GM19043 (cell line): ENCODE data around the gene RNF224.

ENCODE experiments used
- ATAC-seq: cut with Tn5 transposase; IDR thresholded peaks from one replicate; pipeline ENCODE4 v1.9.1; 2021; ENCODE audit warnings: low read depth; ENCODE audit not compliant: unreplicated experiment

The RNF224 gene

GRCh38 chr9:137227054-137227852 lies at the start of gene RNF224:
Gene RNF224, plus strand, starts transcription at chr9:137227502. Its CDS starts 834 bp downstream, at chr9:137228336.
- no peak for ATAC-seq

GRCh38 chr9:137178201-137178938 lies 48.9 kb upstream of the RNF224 start:
- ATAC-seq = no peak

DNA sequence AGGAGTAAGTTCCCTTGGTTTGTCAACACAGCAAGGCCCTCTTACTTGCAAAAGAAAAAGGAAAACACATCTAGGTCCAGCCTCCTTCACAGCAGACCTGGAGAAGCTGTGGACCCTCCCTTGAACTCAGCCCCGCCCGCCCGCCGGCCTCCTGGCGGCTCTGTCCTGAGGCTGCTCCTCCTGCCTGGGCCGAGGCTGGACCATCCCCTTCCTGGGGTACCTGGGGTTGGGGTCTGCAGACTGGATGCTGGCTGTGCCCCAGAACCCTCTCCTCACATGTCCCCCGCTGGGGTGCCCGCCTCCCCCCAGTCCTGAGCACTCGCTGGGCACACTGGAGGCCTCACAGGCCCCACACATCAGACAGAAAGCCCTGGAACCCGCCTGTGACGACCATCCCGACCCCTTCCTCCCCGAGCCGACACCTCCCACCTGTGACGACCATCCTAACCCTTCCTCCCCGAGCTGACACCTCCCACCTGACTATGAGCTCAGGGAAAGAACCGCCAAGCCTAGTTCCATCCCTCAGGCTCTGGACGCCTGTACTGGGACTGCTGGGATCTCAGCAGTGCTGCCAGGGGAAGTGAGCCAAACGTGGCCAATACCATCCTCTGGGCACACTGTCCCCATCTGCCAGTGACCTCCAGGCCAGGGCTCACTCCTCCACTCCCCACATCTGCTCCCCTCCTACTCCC lies 48.2 kb upstream of the RNF224 start:
- no peak for ATAC-seq

DNA sequence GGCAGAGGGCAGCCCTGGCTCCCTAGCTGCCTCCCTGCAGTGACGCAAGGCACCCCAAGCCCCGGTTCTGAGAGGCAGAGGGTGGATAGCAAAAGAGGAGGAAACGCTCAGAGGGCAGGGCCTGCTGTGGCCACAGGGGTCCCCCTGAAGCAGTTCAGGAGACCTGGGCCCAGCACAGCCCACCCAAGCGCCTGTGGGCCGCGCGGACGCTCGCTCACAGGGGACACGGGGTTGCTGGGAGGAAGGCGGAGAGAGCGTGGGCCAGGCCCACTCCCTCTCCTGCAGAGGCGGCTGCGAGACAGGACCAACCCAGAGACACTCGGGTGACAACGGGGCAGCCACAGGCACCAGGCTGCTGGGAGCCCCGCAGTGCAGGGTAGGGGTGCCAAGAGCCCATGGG lies 47.5 kb upstream of the RNF224 start:
- ATAC-seq = no peak

- ATAC-seq = no peak
Observed at GRCh38 chr9:137180491-137180890, 46.8 kb upstream of the RNF224 start.

- no peak for ATAC-seq
Observed at GRCh38 chr9:137181680-137182079, 45.6 kb upstream of the RNF224 start.

- ATAC-seq = no peak
Observed at GRCh38 chr9:137182836-137183235, 44.5 kb upstream of the RNF224 start.

- no peak for ATAC-seq
Observed at GRCh38 chr9:137183980-137184595, 43.2 kb upstream of the RNF224 start.

- no peak for ATAC-seq
Observed at GRCh38 chr9:137184881-137185660, 42.2 kb upstream of the RNF224 start.

DNA sequence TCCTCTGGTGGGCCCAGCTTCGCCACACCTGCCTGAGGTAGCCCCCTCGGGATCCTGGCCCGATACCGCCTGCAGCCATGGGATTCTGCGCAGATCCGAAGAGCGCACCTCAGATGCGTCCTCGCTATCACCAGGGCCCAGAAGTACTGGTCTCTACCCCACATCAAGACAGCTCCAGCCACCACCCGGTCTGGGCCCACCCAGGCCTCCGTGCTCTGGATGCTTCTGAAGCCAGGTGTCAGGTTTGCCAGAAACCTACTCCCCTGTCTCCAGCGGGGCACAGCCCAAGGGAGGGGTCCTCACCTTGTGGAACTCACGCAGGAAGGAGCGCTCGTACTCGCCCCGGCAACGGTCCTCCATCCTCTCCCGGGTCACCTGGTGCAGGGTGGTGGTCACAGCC lies 41.4 kb upstream of the RNF224 start:
- ATAC-seq = no peak

DNA sequence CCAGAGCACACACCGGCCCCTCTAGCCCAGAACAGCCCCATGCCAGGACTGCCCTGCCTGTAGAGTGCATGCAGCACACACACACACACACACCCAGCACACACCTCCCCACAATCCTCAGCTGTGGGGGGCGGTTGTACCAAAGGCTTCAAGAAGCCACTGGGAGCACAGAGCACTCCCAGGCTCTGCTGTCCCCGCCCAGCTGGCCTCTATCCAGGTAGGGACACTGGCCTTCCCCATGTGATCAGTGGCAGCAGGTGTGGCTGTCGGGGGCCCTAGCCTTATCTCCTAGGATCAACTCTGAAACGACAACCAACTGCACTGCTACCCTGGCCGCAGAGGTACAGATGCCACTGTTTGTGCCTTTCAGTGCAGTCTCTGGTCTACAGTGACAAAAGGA lies 40.9 kb upstream of the RNF224 start:
- no peak for ATAC-seq

DNA sequence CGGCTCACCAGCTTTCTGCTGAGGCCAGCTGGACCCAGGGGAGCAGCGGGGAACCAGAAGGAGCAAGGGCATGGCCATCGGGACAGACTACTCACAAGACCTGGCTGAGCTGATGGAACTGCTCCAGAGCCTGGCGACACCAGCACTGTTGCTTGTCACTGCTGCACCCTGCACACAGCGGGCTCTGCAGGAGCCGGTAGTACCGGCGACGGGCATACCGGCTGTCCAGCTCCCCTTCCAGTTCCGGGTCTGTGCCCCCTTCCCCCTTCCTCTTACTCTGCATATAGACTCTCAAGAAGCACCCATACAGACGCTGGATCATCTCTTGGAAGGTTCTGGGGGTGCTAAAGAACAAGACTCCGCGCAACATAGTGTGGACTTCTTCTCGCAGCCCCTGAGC lies 39.9 kb upstream of the RNF224 start:
- no peak for ATAC-seq

GRCh38 chr9:137188086-137188489 lies 39.2 kb upstream of the RNF224 start:
- no peak for ATAC-seq

DNA sequence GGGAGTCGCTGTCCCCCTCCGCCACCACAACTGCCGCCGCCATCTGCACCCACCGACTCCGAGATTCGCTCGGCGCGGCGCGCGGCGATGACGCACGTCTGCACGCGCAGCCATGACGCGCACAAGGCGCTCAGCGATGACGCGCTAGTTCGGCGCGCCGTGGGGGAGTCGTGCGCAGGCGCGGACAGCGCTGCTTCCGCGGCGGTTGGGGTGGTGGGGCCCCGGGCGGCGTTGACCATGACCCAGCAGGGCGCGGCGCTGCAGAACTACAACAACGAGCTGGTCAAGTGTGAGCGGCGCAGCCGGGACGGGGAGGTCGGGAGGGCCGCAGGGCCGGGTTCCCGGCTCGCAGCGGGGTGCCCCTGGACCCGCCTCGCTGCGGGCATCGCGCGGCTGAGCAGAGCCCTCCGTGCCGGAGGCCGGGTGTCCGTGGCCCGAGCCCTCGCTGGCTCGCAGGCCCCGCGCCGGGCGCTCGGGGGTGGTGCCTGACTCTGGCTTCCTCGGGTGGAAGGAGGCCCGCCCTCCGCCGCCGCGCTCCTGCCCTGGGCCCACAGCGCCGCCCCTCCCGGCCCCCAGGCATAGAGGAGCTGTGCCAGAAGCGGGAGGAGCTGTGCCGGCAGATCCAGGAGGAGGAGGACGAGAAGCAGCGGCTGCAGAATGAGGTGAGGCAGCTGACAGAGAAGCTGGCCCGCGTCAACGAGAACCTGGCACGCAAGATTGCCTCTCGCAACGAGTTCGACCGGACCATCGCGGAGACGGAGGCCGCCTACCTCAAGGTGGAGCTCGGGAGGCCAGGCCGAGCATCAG lies 38.6 kb upstream of the RNF224 start, which contains the start of the genes ANAPC2 and SSNA1:
TSS of gene ANAPC2 (minus strand) at position 71 of the 807 bp plus-strand sequence. CDS start at position 43, 28 bp downstream.
TSS of gene SSNA1 (plus strand) at position 187 of the 807 bp plus-strand sequence. CDS start at position 238, 51 bp downstream.
- peak; percentile 74 for ATAC-seq

- no peak for ATAC-seq
Observed at GRCh38 chr9:137189297-137190295, 37.7 kb upstream of the RNF224 start.

GRCh38 chr9:137190315-137190856 lies 36.9 kb upstream of the RNF224 start:
- ATAC-seq = no peak

- ATAC-seq = no peak
Observed at GRCh38 chr9:137191245-137191644, 36.1 kb upstream of the RNF224 start.
